Adrenal gland (tissue), 12 donors: ENCODE data around the gene RFX7. TPM values are rescaled to one million over a fixed set of nuclear protein-coding genes. Genes with fewer than 3 reads are reported as not detected.

Experiments
- DNase-seq, 7 donors: peaks; one replicate each; pipeline ENCODE4 v3.0.0-alpha.2; 2019 to 2020
- H3K27ac ChIP-seq, 5 donors: fragments of 200-600 bp; sonication (generic) in 4 of 5; 1 replicate in 3 of 5; 2 replicates in 2 of 5; pipeline versions ENCODE4 v1.5.1 to v1.8.0; 2016 to 2020; ENCODE audit warnings: mild to moderate bottlenecking in 1 of 5
- H3K27me3 ChIP-seq: fragments of 200-600 bp; 2 replicates; pipeline ENCODE4 v1.8.0; 2021
- H3K36me3 ChIP-seq, 2 donors: fragments of 200-600 bp; replicated peaks in 1 of 2; 1 replicate in 1 of 2; 2 replicates in 1 of 2; pipeline versions ENCODE4 v1.5.1 to v1.8.0; 2018 to 2022
- H3K4me1 ChIP-seq, 2 donors: fragments of 200-600 bp; replicated peaks in 1 of 2; 1 replicate in 1 of 2; 2 replicates in 1 of 2; pipeline versions ENCODE4 v1.5.1 to v1.8.0; 2018 to 2021
- H3K4me3 ChIP-seq, 4 donors: fragments of 200-600 bp; sonication (generic) in 3 of 4; one replicate each; pipeline ENCODE4 v1.5.1; 2016 to 2018
- H3K9me3 ChIP-seq, 3 donors: fragments of 200-600 bp; sonication (generic) in 1 of 3; replicated peaks in 1 of 3; 1 replicate in 2 of 3; 2 replicates in 1 of 3; pipeline versions ENCODE4 v1.5.1 to v1.8.0; 2016 to 2021
- POLR2A ChIP-seq, 2 donors: fragments of 450-650 bp; IDR thresholded peaks; one replicate each; pipeline ENCODE4 v1.6.1; 2017; ENCODE audit warnings: antibody characterized with exemption in 2 of 2, mild to moderate bottlenecking in 2 of 2, moderate library complexity in 1 of 2
- WGBS, 4 donors: extraction: QIAGEN DNeasy Blood & Tissue Kit in 2 of 4; methylation state at CpG; one replicate each; pipeline versions ENCODE4 v1.1.5 to v1.1.7; 2013 to 2017; 5-methylcytosine and 5-hydroxymethylcytosine counted together
- intact Hi-C, 2 donors: fragments of 100-400 bp; cut with DNase I; formaldehyde crosslinking; loops; one replicate each; pipeline versions ENCODE4 v1.14.1 to v1.15.0; 2022 to 2023
- polyA plus RNA-seq, 3 donors: library from polyadenylated mRNA; stranded (reverse); fragments of 200-250 nt in 2 of 3; fragments of 350-450 nt in 1 of 3; fragmentation: Illumina TruSeq in 1 of 3; extraction: RNeasy Lipid Tissue Mini Kit (QIAGEN cat#74804) in 1 of 3; gene quantifications; one replicate each; pipeline ENCODE4 v1.2.3, GENCODE V29; 2013 to 2014
- total RNA-seq, 9 donors: library from RNA; depleted of rRNA in 4 of 9; stranded (reverse); fragments of >200 nt in 4 of 9; fragments of 120-200 nt in 1 of 9; fragmentation: NEBNext Ultra II Directional in 1 of 9; extraction: Animal tissue kit (Norgen Biotek cat#: 25700) in 1 of 9; gene quantifications; one replicate each; pipeline versions ENCODE4 v1.1.0 to v1.2.4, GENCODE V29; 2013 to 2023
- TF ChIP-seq, protein P1 (sequence below), 6 experiments: fragments of 450-650 bp in 4 of 6; fragments of 200-600 bp in 2 of 6; sonication (generic) in 1 of 6; IDR thresholded peaks; 1 replicate in 5 of 6; 2 replicates in 1 of 6; pipeline versions ENCODE4 v1.5.1 to v1.8.0; 2016 to 2021; ENCODE audit warnings: antibody characterized with exemption in 6 of 6, mild to moderate bottlenecking in 2 of 6, moderate library complexity in 1 of 6
- donor health status: healthy with polysubstance abuse.
- donor health status: Bipolar disorder and iron deficiency.
- donor health status: DM: yes; HTN: yes; CAD: no.
- donor health status: DM: no; HTN: no; CAD: no.
- donor health status: DM: no; HTN: no; CAD: no.
- donor health status: DM: yes; HTN: yes; CAD: no.

Gene RFX7
- total and polyA plus RNA-seq, 12 donors: 3.3 to 51.6 (median 15.9) TPM

DNA sequence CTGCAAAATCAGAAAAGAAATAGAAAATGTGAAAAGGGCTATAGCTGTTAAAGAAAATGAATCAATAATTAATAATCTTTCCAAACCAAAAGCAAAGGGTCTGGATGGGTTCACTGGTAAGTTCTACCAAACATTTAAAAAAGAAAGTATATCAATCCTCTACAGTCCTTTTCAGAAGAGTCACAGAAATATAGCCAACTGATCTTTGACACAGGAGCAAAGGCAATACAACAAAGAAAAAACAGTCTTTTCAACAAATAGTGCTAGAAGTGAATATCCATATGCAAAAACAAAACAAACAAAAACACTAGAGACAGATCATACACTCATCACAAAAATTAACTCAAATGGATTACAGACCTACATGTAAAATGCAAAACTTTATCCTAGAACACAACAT lies 32.6 kb downstream of the RFX7 start:
- peaks cover 5 to 21% of the 10 kb centered on the region in 2 donors for H3K4me1 ChIP-seq
- intact Hi-C loops: no loop called here
- no peak for DNase-seq
- H3K27ac ChIP-seq: no peak overlapping the region
- no peaks in the 10 kb centered on the region for H3K27me3 ChIP-seq
- no peaks in the 10 kb centered on the region for H3K36me3 ChIP-seq
- H3K9me3 ChIP-seq: peaks cover 0 to 7% (median 6%) of the 10 kb centered on the region in 3 donors
- no peak overlapping the region for H3K4me3 ChIP-seq
- no peak for TF ChIP-seq POLR2A (IDR thresholded peaks at IDR 0.05)
- TF ChIP-seq, protein P1, sequence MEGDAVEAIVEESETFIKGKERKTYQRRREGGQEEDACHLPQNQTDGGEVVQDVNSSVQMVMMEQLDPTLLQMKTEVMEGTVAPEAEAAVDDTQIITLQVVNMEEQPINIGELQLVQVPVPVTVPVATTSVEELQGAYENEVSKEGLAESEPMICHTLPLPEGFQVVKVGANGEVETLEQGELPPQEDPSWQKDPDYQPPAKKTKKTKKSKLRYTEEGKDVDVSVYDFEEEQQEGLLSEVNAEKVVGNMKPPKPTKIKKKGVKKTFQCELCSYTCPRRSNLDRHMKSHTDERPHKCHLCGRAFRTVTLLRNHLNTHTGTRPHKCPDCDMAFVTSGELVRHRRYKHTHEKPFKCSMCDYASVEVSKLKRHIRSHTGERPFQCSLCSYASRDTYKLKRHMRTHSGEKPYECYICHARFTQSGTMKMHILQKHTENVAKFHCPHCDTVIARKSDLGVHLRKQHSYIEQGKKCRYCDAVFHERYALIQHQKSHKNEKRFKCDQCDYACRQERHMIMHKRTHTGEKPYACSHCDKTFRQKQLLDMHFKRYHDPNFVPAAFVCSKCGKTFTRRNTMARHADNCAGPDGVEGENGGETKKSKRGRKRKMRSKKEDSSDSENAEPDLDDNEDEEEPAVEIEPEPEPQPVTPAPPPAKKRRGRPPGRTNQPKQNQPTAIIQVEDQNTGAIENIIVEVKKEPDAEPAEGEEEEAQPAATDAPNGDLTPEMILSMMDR (IDR thresholded peaks at IDR 0.05): no peak

DNA sequence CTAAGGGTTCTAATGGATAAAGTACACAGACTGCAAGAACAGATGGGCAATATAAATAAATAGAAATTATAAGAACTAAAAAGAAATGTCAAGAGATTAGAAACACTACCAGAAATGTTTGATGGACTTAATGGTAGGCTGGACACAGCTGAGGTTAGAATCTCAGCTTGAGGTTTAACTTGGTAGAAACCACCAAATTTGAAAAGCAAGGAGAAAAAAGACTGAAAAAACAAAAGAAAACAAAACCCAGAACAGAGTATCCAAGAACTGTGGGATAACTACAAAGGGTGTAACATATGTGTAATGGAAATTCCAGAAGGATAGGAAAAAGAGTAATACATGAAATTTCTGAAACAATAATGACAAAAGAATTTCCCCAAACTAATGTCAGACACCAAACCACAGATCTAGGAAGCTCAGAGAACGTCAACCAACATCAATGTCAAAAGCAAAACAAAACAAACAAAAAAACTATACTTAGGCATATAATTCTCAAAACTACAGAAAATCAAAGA lies 35.0 kb downstream of the RFX7 start:
- H3K36me3 ChIP-seq: no peaks in the 10 kb centered on the region
- peaks cover 0 to 7% (median 6%) of the 10 kb centered on the region in 3 donors for H3K9me3 ChIP-seq
- no peak overlapping the region for H3K4me3 ChIP-seq
- H3K27ac ChIP-seq: no peak overlapping the region
- H3K4me1 ChIP-seq: peaks cover 5 to 40% of the 10 kb centered on the region in 2 donors
- H3K27me3 ChIP-seq: no peaks in the 10 kb centered on the region
- DNase-seq: no peak
- intact Hi-C loops: no loop called here
- WGBS, 4 donors: 66 to 75% (median 73%) methylated on average over 1 of the region's 1 CpG
- TF ChIP-seq, protein P1 (IDR thresholded peaks at IDR 0.05): no peak
- TF ChIP-seq POLR2A (IDR thresholded peaks at IDR 0.05): no peak

DNA sequence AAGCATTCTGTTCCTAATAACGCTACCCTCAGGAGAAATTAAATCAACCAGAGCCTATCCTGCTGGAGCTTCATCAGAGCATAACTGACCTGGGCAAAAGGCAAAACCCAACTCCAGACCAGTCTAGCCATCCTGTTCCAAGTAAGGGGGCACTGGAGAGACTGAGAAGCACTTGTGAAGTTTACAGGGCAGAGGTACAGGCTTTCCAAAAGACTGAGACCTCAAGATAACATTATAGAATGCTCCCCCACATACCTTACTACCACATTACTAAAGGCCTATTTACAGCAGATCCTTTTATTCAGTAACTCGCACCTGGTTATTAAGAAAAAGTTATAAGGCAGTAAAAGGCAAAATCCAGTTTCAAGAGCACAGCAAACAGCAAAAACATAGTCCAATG lies 35.5 kb downstream of the RFX7 start:
- intact Hi-C loops: no loop called here
- Histone ChIP-seq H3K9me3 (peaks cover 0 to 7% (median 6%) of the 10 kb centered on the region in 3 donors), H3K27ac (no peak overlapping the region), H3K4me3 (no peak overlapping the region), H3K36me3 (no peaks in the 10 kb centered on the region), H3K4me1 (peaks cover 5 to 42% of the 10 kb centered on the region in 2 donors), H3K27me3 (no peaks in the 10 kb centered on the region)
- DNase-seq: no peak
- TF ChIP-seq, protein P1 (IDR thresholded peaks at IDR 0.05): no peak
- TF ChIP-seq POLR2A (IDR thresholded peaks at IDR 0.05): no peak
- 81 to 91% (median 86%) methylated on average over 2 of the region's 2 CpGs for WGBS, 4 donors

DNA sequence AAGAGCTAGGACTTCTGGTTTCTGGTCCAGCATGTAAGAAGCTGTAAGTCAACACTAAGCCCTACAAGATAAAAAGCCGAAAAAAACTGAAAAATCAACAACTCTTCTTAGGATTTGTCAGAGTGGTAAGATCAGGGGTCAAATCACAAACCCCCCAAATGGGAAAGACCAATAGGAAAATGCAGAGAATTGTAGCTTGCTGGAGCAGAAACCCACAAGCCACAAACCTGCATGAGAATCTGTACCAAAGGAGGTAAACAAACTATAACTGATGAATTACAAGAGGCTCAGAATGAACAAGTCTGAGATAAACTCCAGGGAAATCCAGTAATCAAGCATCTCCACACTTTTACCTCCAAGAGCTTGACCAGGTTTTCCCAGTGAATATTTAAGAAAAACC lies 36.0 kb downstream of the RFX7 start:
- TF ChIP-seq, protein P1 (IDR thresholded peaks at IDR 0.05): no peak
- TF ChIP-seq POLR2A (IDR thresholded peaks at IDR 0.05): no peak
- H3K27ac ChIP-seq: no peak overlapping the region
- H3K4me3 ChIP-seq: no peak overlapping the region
- DNase-seq: no peak
- H3K27me3 ChIP-seq: no peaks in the 10 kb centered on the region
- no peaks in the 10 kb centered on the region for H3K36me3 ChIP-seq
- intact Hi-C loops: no loop called here
- 35 to 85% (median 60%) methylated on average over 1 of the region's 1 CpG for WGBS, 4 donors
- peaks cover 5 to 47% of the 10 kb centered on the region in 2 donors for H3K4me1 ChIP-seq
- peaks cover 0 to 7% (median 6%) of the 10 kb centered on the region in 3 donors for H3K9me3 ChIP-seq
